Activated T-cell treated with anti-CD3 and anti-CD28 coated beads, Interleukin-2, amount 50 U/mL, for 4 hours (primary cell): ENCODE measurements around the gene CCDC12. TPM values are rescaled to one million over a fixed set of nuclear protein-coding genes. Genes with fewer than 3 reads are reported as not detected.

ENCODE experiments used
- ATAC-seq, 2 donors: fragments of 200-7000 bp; cut with Tn5 transposase; one replicate each; pipeline ENCODE4 v1.10.0; 2021
- DNase-seq: peaks from one replicate; pipeline ENCODE4 v3.0.0-alpha.2; 2020
- H3K27me3 Mint-ChIP-seq: one replicate; pipeline ENCODE4 v1.8.0; 2021; ENCODE audit warnings: low read depth, mixed read lengths
- H3K36me3 Mint-ChIP-seq: one replicate; pipeline ENCODE4 v1.8.0; 2022; ENCODE audit warnings: mixed read lengths; ENCODE audit not compliant: insufficient read depth
- H3K4me1 Mint-ChIP-seq: one replicate; pipeline ENCODE4 v1.8.0; 2021; ENCODE audit warnings: low read depth, mixed read lengths
- H3K4me3 Mint-ChIP-seq: one replicate; pipeline ENCODE4 v1.8.0; 2021; ENCODE audit warnings: mild to moderate bottlenecking, moderate library complexity, mixed read lengths
- H3K9me3 Mint-ChIP-seq: one replicate; pipeline ENCODE4 v1.8.0; 2021; ENCODE audit warnings: mixed read lengths
- total RNA-seq, 3 donors: library from RNA; stranded (reverse); gene quantifications; one replicate each; pipeline ENCODE4 v1.2.1, GENCODE V29; 2021

CCDC12 gene
- total RNA-seq, 3 donors from 2014 or later = 75.9 to 77.6 (median 76.5) TPM

GRCh38 chr3:46906471-46907058 lies 70.0 kb downstream of the CCDC12 start:
- no peak overlapping the region for H3K4me3 Mint-ChIP-seq
- H3K4me1 Mint-ChIP-seq = peaks cover 7% of the 10 kb centered on the region
- no peaks in the 10 kb centered on the region for H3K36me3 Mint-ChIP-seq
- DNase-seq (no peak), ATAC-seq (no peak)
- no peaks in the 10 kb centered on the region for H3K27me3 Mint-ChIP-seq
- no peaks in the 10 kb centered on the region for H3K9me3 Mint-ChIP-seq

- Mint-ChIP-seq H3K27me3 (no peaks in the 10 kb centered on the region), H3K9me3 (no peaks in the 10 kb centered on the region), H3K4me1 (peaks cover 7% of the 10 kb centered on the region), H3K4me3 (no peak overlapping the region), H3K36me3 (no peaks in the 10 kb centered on the region)
- no peak for ATAC-seq
- DNase-seq = no peak
Measured at GRCh38 chr3:46905661-46906451, 70.7 kb downstream of the CCDC12 start.

- no peak for DNase-seq
- Mint-ChIP-seq H3K9me3 (no peaks in the 10 kb centered on the region), H3K4me3 (no peak overlapping the region), H3K36me3 (no peaks in the 10 kb centered on the region), H3K27me3 (no peaks in the 10 kb centered on the region), H3K4me1 (peaks cover 7% of the 10 kb centered on the region)
- no peak for ATAC-seq
Measured at GRCh38 chr3:46905213-46905560, 71.4 kb downstream of the CCDC12 start.

GRCh38 chr3:46904303-46905212 lies 72.0 kb downstream of the CCDC12 start:
- Mint-ChIP-seq H3K36me3 (no peaks in the 10 kb centered on the region), H3K27me3 (no peaks in the 10 kb centered on the region), H3K4me3 (no peak overlapping the region), H3K9me3 (no peaks in the 10 kb centered on the region), H3K4me1 (peaks cover 5% of the 10 kb centered on the region)
- ATAC-seq (no peak), DNase-seq (no peak)

GRCh38 chr3:46903341-46904302 lies 72.9 kb downstream of the CCDC12 start:
- H3K36me3 Mint-ChIP-seq = no peaks in the 10 kb centered on the region
- H3K4me1 Mint-ChIP-seq = peaks cover 5% of the 10 kb centered on the region
- DNase-seq (no peak), ATAC-seq (no peak)
- peaks cover 5% of the 10 kb centered on the region for H3K27me3 Mint-ChIP-seq
- H3K9me3 Mint-ChIP-seq = no peaks in the 10 kb centered on the region
- no peak overlapping the region for H3K4me3 Mint-ChIP-seq

- no peaks in the 10 kb centered on the region for H3K9me3 Mint-ChIP-seq
- peaks cover 5% of the 10 kb centered on the region for H3K4me1 Mint-ChIP-seq
- peaks cover 14% of the 10 kb centered on the region for H3K27me3 Mint-ChIP-seq
- DNase-seq (no peak), ATAC-seq (no peak)
- no peaks in the 10 kb centered on the region for H3K36me3 Mint-ChIP-seq
- no peak overlapping the region for H3K4me3 Mint-ChIP-seq
Measured at GRCh38 chr3:46902188-46902631, 74.3 kb downstream of the CCDC12 start.

GRCh38 chr3:46901591-46902187 lies 74.9 kb downstream of the CCDC12 start:
- DNase-seq (no peak), ATAC-seq (no peak)
- H3K4me3 Mint-ChIP-seq = no peak overlapping the region
- H3K9me3 Mint-ChIP-seq = no peaks in the 10 kb centered on the region
- H3K27me3 Mint-ChIP-seq = peaks cover 14% of the 10 kb centered on the region
- peaks cover 5% of the 10 kb centered on the region for H3K4me1 Mint-ChIP-seq
- H3K36me3 Mint-ChIP-seq = no peaks in the 10 kb centered on the region

GRCh38 chr3:46901061-46901460 lies 75.5 kb downstream of the CCDC12 start:
- no peak overlapping the region for H3K4me3 Mint-ChIP-seq
- ATAC-seq (no peak), DNase-seq (no peak)
- peaks cover 14% of the 10 kb centered on the region for H3K27me3 Mint-ChIP-seq
- no peaks in the 10 kb centered on the region for H3K36me3 Mint-ChIP-seq
- peaks cover 5% of the 10 kb centered on the region for H3K4me1 Mint-ChIP-seq
- H3K9me3 Mint-ChIP-seq = no peaks in the 10 kb centered on the region

- no peaks in the 10 kb centered on the region for H3K9me3 Mint-ChIP-seq
- peaks cover 14% of the 10 kb centered on the region for H3K27me3 Mint-ChIP-seq
- H3K4me1 Mint-ChIP-seq = peaks cover 7% of the 10 kb centered on the region
- DNase-seq = no peak
- no peaks in the 10 kb centered on the region for H3K36me3 Mint-ChIP-seq
- no peak for ATAC-seq
- no peak overlapping the region for H3K4me3 Mint-ChIP-seq
Measured at GRCh38 chr3:46900356-46900755, 76.2 kb downstream of the CCDC12 start.

- Mint-ChIP-seq H3K4me1 (peaks cover 10% of the 10 kb centered on the region), H3K36me3 (no peaks in the 10 kb centered on the region), H3K27me3 (peaks cover 14% of the 10 kb centered on the region), H3K4me3 (no peak overlapping the region), H3K9me3 (no peaks in the 10 kb centered on the region)
- no peak for DNase-seq
- ATAC-seq = no peak
Measured at GRCh38 chr3:46900007-46900292, 76.6 kb downstream of the CCDC12 start.

GRCh38 chr3:46899151-46900006 lies 77.2 kb downstream of the CCDC12 start:
- DNase-seq (no peak), ATAC-seq (no peak)
- Mint-ChIP-seq H3K9me3 (no peaks in the 10 kb centered on the region), H3K27me3 (peaks cover 15% of the 10 kb centered on the region), H3K4me3 (no peak overlapping the region), H3K4me1 (peaks cover 10% of the 10 kb centered on the region), H3K36me3 (no peaks in the 10 kb centered on the region)

- Mint-ChIP-seq H3K9me3 (no peaks in the 10 kb centered on the region), H3K4me3 (no peak overlapping the region), H3K27me3 (peaks cover 22% of the 10 kb centered on the region), H3K4me1 (peaks cover 10% of the 10 kb centered on the region), H3K36me3 (no peaks in the 10 kb centered on the region)
- no peak for DNase-seq
- peak; percentile 8 to 36 for ATAC-seq
Measured at GRCh38 chr3:46898321-46899150, 78.0 kb downstream of the CCDC12 start.
